ENCODE results near the gene MADD. TPM values are rescaled to one million over a fixed set of nuclear protein-coding genes. Genes with fewer than 3 reads are reported as not detected.
"Not testable (repeated sequence)": the region's sequence is repeated elsewhere in the genome, so short reads cannot be mapped to it uniquely, and the experiment has no call there.

The MADD gene
- polyA plus RNA-seq, 1 donor from 2014 or later = 66.9 TPM

GRCh38 chr11:47308050-47308823 is 38.3 kb downstream of the MADD start:
- H3K36me3 ChIP-seq (ENCODE audit: insufficient read depth, low read length) = peaks cover 7% of the 10 kb centered on the region
- no peak overlapping the region for H3K4me2 ChIP-seq (ENCODE audit: low read length)
- H3K9ac ChIP-seq (ENCODE audit: low read length) = no peak overlapping the region
- H3K4me3 ChIP-seq (ENCODE audit: low read length) = no peak overlapping the region
- H3K9me2 ChIP-seq (ENCODE audit: insufficient read depth, low read length) = no peaks in the 10 kb centered on the region
- no peak for TF ChIP-seq RAD21 (conservative IDR thresholded peaks at IDR 0.05)
- TF ChIP-seq EZH2 (IDR thresholded peaks at IDR 0.05; ENCODE audit: borderline replicate concordance, insufficient read depth, low read length, poor library complexity, severe bottlenecking) = no peak
- TF ChIP-seq TAF1 (IDR thresholded peaks at IDR 0.05; ENCODE audit: low read depth) = no peak
- TF ChIP-seq EP300 (conservative IDR thresholded peaks at IDR 0.05; ENCODE audit: poor library complexity, severe bottlenecking) = no peak
- no peak for TF ChIP-seq CTCF (IDR thresholded peaks at IDR 0.05; ENCODE audit: poor library complexity, severe bottlenecking)
- TF ChIP-seq REST (IDR thresholded peaks at IDR 0.05; ENCODE audit: borderline replicate concordance) = no peak
- TF ChIP-seq POLR2AphosphoS5 (IDR thresholded peaks at IDR 0.05) = no peak
- TF ChIP-seq SMC3 (conservative IDR thresholded peaks at IDR 0.05; ENCODE audit: poor library complexity) = no peak
- TF ChIP-seq MXI1 (conservative IDR thresholded peaks at IDR 0.05; ENCODE audit: poor library complexity, severe bottlenecking) = no peak
- H2AFZ ChIP-seq (ENCODE audit: low read depth, low read length) = no peak overlapping the region
- no peaks in the 10 kb centered on the region for H3K27me3 ChIP-seq (ENCODE audit: insufficient read depth, low read depth, low read length)
- no peaks in the 10 kb centered on the region for H3F3A ChIP-seq (ENCODE audit: insufficient read depth, low read length, poor library complexity, severe bottlenecking)
- no peaks in the 10 kb centered on the region for H3K9me3 ChIP-seq (ENCODE audit: low read length)
- no peaks in the 10 kb centered on the region for H4K20me1 ChIP-seq (ENCODE audit: insufficient read depth)
- no peak overlapping the region for H3K27ac ChIP-seq (ENCODE audit: low read length)
- H3K79me2 ChIP-seq (replicated peaks; ENCODE audit: insufficient read depth, low read length) = no peaks in the 10 kb centered on the region

- no peak overlapping the region for H3K4me3 ChIP-seq (ENCODE audit: low read length)
- H4K20me1 ChIP-seq (ENCODE audit: insufficient read depth) = no peaks in the 10 kb centered on the region
- TF ChIP-seq EZH2 (IDR thresholded peaks at IDR 0.05; ENCODE audit: borderline replicate concordance, insufficient read depth, low read length, poor library complexity, severe bottlenecking) (no peak), SMC3 (conservative IDR thresholded peaks at IDR 0.05; ENCODE audit: poor library complexity) (no peak), MXI1 (conservative IDR thresholded peaks at IDR 0.05; ENCODE audit: poor library complexity, severe bottlenecking) (no peak), RAD21 (conservative IDR thresholded peaks at IDR 0.05) (no peak), REST (IDR thresholded peaks at IDR 0.05; ENCODE audit: borderline replicate concordance) (no peak), EP300 (conservative IDR thresholded peaks at IDR 0.05; ENCODE audit: poor library complexity, severe bottlenecking) (no peak), CTCF (IDR thresholded peaks at IDR 0.05; ENCODE audit: poor library complexity, severe bottlenecking) (no peak)
- H3K36me3 ChIP-seq (ENCODE audit: insufficient read depth, low read length) = no peaks in the 10 kb centered on the region
- H3K79me2 ChIP-seq (replicated peaks; ENCODE audit: insufficient read depth, low read length) = no peaks in the 10 kb centered on the region
- no peak overlapping the region for H2AFZ ChIP-seq (ENCODE audit: low read depth, low read length)
- no peak overlapping the region for H3K9ac ChIP-seq (ENCODE audit: low read length)
- no peaks in the 10 kb centered on the region for H3K9me3 ChIP-seq (ENCODE audit: low read length)
- no peaks in the 10 kb centered on the region for H3F3A ChIP-seq (ENCODE audit: insufficient read depth, low read length, poor library complexity, severe bottlenecking)
- no peak overlapping the region for H3K4me2 ChIP-seq (ENCODE audit: low read length)
- H3K27me3 ChIP-seq (ENCODE audit: insufficient read depth, low read depth, low read length) = no peaks in the 10 kb centered on the region
- no peak overlapping the region for H3K27ac ChIP-seq (ENCODE audit: low read length)
- no peaks in the 10 kb centered on the region for H3K9me2 ChIP-seq (ENCODE audit: insufficient read depth, low read length)
Observed at GRCh38 chr11:47314992-47315391, 45.1 kb downstream of the MADD start.

- H3K4me2 ChIP-seq (ENCODE audit: low read length); H3K9me3 ChIP-seq (ENCODE audit: low read length); H2AFZ ChIP-seq (ENCODE audit: low read depth, low read length); H3K4me3 ChIP-seq (ENCODE audit: low read length); H3K27me3 ChIP-seq (ENCODE audit: insufficient read depth, low read depth, low read length); H3K9ac ChIP-seq (ENCODE audit: low read length); H3F3A ChIP-seq (ENCODE audit: insufficient read depth, low read length, poor library complexity, severe bottlenecking); H3K79me2 ChIP-seq (replicated peaks; ENCODE audit: insufficient read depth, low read length); H3K27ac ChIP-seq (ENCODE audit: low read length); H3K9me2 ChIP-seq (ENCODE audit: insufficient read depth, low read length); H4K20me1 ChIP-seq (ENCODE audit: insufficient read depth); H3K36me3 ChIP-seq (ENCODE audit: insufficient read depth, low read length): not testable (repeated sequence)
Observed at GRCh38 chr11:47316501-47316900, 46.6 kb downstream of the MADD start.
